ENCODE data around the gene TMEM175.

DNA sequence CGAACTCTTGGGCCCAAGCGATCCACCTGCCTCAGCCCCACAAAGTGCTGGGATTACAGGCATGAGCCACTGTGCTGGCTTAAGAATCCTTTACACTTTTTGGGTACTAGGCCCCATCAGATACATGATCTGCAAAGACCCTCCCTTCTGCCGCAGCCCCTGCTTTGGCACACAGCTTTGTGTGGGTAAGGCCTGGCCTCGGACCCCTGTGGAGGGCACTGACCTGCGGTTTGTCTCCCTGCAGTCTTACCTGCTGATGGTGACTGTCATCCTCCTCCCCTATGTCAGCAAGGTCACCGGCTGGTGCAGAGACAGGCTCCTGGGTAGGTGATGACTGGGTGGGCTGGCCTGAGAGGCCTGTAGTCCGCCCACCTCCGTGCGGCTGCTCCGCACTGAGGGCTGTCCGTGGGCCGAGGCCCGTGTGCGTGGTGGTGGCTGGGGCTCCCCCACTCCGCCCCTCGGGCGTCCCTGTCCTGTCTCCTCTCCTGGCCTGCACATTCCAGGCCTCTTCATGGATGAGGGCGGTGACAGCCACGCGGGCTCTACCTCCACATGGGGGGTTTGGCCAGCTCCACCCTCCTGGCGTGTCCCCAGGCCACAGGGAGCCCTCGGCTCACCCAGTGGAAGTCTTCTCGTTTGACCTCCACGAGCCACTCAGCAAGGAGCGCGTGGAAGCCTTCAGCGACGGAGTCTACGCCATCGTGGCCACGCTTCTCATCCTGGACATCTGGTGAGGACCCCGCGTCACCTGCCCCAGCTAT, 23.1 kb downstream of the TMEM175 start:
- TF ChIP-seq, protein P1, sequence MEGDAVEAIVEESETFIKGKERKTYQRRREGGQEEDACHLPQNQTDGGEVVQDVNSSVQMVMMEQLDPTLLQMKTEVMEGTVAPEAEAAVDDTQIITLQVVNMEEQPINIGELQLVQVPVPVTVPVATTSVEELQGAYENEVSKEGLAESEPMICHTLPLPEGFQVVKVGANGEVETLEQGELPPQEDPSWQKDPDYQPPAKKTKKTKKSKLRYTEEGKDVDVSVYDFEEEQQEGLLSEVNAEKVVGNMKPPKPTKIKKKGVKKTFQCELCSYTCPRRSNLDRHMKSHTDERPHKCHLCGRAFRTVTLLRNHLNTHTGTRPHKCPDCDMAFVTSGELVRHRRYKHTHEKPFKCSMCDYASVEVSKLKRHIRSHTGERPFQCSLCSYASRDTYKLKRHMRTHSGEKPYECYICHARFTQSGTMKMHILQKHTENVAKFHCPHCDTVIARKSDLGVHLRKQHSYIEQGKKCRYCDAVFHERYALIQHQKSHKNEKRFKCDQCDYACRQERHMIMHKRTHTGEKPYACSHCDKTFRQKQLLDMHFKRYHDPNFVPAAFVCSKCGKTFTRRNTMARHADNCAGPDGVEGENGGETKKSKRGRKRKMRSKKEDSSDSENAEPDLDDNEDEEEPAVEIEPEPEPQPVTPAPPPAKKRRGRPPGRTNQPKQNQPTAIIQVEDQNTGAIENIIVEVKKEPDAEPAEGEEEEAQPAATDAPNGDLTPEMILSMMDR (IDR thresholded peaks at IDR 0.05; ENCODE audit: low read depth, low read length, poor library complexity, severe bottlenecking) = no peak
- TF ChIP-seq EZH2phosphoT487 (IDR thresholded peaks at IDR 0.05; ENCODE audit: borderline replicate concordance, low read length) = no peak
